HG03469 (cell line): ENCODE data around the gene BHLHE40.
A peak's percentile ranks its signal among the peaks of the same experiment; 100 is the strongest.

Experiments
- ATAC-seq: cut with Tn5 transposase; IDR thresholded peaks from one replicate; pipeline ENCODE4 v1.9.1; 2021; ENCODE audit warnings: mild to moderate bottlenecking, moderate library complexity, moderate number of reproducible peaks; ENCODE audit not compliant: unreplicated experiment

BHLHE40 gene

DNA sequence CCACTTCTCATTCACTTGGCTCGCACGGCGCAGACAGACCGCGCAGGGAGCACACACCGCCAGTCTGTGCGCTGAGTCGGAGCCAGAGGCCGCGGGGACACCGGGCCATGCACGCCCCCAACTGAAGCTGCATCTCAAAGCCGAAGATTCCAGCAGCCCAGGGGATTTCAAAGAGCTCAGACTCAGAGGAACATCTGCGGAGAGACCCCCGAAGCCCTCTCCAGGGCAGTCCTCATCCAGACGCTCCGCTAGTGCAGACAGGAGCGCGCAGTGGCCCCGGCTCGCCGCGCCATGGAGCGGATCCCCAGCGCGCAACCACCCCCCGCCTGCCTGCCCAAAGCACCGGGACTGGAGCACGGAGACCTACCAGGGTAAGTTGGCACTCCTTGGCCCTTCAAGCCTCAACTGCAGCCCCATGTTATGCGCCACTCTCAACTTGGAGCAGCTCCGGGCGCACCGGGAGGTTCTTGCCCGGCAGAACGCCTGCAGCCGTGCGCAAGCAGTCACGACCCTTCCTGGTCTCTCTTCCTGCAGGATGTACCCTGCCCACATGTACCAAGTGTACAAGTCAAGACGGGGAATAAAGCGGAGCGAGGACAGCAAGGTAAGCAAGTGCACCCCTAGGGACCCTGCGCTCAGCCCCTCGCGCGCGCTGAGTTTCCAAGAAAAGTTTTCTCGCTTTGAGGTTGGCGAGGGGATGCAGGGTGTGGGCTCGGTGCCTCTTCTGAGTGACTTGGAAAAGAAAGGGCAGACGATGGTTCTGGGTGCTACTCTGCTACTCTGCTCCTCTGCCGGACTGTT lies at the start of gene BHLHE40:
BHLHE40 (plus strand) TSS at position 10 of the 801 bp plus-strand sequence; CDS start at position 292, 282 bp downstream.
- ATAC-seq, result peak; percentile 1

DNA sequence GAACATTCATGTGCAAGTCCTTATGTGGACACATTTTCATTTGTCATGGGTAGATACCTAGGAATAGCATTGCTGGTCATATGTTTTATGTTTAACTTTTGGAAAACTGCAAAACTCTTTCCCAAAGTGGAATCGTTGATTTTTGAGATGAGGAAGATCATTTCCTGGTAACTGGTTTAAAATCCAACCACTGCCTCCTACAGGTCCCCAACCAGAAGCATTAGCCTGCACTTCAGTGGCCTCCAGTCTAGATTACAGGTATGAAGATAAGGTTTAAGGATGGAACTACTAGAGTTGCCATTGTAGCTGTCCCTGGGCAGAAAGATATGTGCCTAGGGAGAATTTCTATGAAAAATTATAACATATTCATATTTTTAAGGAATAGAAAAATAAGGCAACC lies 48.7 kb upstream of the BHLHE40 start:
- no peak for ATAC-seq

DNA sequence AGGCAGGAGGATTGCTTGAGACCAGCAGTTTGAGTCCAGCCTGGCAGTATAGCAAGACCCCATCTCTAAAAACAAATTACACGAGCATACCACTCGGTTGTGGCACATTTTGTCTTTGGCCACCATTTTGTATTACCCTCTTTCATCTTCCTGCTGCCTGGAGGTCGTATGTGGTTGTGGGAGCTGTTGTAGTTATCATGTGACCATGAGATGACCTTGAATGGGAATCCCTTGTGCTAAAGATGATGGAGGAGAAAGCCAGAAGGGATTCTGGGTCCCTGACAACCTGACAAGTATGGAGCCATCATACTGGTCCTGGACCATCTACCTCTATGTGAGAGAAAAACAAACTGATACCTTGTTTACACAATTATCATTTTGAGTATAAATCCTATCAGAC lies 45.2 kb upstream of the BHLHE40 start:
- ATAC-seq, result no peak

DNA sequence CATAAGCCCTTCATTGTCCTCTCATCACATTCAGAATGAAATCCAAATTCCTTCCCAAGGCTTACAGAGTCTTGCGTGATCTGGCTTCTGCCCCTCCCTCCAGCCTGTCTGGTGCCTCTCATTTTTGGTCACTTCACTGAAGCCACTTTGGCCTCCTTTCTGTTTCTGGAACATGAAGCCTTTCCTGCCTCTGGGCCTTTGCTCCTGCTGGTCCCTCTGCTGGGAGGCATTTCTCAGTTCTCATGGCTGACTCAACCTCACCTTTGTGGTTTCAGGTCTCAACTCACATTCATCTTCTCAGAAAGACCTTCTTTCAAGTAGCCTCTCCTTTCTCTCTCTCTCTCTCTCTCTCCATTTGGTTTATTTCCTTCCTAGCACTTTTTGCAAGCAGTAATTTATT lies 43.9 kb upstream of the BHLHE40 start:
- peak; percentile 47 for ATAC-seq

DNA sequence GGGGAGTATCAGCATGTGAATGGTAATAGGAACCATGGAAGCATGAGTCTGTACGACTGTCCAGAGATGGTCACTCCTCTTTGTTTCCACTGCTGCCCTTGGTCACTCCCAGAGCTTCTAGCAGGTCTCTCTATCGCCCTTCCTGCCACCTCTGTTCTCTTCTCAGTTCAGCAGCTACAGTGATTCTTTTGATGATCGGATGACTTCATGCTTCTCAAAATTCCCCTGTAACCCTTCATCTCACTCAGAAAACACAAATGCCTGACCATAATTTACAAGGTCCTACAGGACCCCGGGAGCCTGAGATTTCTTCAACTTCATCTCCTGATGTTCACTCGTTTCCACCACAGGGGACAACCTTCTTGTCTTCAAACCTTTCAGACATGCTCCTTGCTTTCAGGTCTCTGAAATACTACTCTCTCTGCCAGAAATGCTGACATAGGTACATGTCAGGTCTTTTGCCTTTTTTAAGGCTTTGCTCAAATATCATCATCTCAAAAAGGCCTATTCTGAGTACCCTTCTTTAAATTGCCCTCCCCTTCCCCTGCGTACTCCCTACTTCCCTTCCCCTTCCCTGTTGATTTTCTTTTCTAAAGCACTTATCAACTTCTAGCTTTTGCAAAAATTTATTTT lies 42.1 kb upstream of the BHLHE40 start:
- no peak for ATAC-seq

DNA sequence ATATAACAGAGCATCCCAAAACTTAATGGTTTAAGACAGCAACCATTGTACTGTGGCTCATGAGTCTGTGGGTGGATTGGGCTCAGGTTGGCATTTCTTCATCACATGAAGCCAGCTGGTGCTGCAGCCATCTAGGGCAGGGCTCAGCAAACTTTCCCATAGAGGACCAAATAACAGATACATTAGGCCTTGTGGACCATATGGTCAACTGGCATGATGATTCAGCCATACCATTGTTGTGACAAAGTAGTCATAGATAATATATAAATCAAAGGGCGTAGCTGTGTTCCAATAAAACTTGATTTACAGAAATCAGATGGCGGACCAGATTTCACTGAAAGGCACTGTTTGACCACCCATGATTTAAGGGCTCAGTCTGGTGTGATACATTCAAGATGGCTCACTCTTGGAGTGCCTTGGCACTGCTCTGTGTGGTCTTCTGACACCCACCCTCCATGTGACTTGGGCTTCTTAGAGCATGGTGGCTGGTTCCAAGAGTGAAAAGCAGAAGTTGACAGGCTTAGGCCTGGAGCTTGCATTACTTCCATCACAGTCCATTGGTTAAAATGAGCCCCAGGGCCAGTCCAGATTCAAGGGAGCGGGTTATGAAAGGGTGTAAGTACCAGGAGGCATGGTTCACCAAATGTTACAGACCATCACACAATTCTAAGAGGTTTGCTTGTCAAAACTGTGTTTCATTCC lies 40.8 kb upstream of the BHLHE40 start:
- no peak for ATAC-seq

DNA sequence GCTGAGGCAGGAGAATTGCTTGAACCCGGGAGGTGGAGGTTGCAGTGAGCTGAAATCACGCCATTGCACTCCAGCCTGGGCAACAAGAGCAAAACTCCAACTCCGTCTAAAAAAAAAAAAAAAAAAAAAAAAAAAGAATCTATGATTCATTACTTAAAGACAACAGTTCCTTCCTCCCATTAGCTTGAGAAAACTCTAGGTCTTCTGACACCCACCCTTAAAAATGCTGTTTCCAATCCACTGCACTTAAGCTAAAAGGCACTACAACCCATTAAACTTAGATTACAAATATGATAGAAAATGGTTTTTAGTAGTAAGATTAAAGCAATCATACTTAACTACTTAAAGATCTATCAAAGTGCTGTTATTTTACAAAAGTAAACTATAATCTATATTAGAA lies 40.0 kb upstream of the BHLHE40 start:
- no peak for ATAC-seq

DNA sequence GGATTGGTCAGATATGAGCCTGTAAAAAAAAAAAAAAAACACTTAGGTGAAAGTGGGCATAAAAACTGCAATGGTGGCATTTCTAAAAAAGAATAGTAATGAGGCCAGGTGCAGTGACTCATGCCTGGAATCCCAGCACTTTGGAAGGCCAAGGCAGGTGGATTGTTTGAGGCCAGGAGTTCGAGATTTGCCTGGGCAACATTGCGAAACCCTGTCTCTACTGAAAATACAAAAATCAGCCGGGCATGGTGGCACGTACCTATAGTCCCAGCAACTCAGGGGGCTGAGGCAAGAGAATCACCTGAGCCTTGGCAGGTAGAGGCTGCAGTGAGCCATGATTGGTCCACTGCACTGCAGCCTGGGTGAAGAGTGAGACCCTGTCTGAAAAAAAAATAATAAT lies 38.3 kb upstream of the BHLHE40 start:
- no peak for ATAC-seq

DNA sequence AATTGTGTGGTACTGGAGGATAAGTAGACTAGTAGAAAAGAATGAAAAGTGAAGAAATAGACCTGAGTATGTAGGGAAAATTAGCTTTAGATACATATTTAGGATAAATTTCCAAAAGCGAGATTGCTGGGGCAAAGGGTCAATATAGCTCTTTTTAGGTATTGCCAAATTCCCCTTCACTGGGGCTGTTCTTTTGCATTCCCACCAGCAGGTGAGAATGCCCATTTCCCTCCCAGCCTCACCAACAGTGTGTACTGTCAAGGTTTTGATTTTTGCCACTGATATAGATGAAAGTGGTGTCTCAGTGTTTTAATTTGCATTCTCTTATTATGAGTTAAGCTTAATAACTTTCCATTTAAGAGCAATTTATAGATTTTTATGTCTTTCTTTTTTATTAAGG lies 35.7 kb upstream of the BHLHE40 start:
- no peak for ATAC-seq

DNA sequence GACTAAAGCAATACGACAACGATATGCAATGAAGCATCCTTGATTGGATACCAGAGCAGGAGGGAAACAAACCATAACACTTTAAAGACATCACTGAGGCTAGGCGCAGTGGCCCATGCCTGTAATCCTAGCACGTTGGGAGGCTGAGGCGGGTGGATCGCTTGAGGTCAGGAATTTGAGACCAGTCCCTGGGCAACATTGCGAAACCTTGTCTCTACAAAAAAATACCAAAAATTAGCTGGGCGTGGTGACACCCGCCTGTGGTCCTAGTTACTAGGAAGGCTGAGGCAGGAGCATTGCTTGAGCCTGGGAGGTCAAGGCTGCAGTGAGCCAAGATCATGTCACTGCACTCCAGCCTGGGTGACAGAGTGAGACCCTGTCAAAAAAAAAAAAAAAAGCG lies 33.9 kb upstream of the BHLHE40 start:
- no peak for ATAC-seq

DNA sequence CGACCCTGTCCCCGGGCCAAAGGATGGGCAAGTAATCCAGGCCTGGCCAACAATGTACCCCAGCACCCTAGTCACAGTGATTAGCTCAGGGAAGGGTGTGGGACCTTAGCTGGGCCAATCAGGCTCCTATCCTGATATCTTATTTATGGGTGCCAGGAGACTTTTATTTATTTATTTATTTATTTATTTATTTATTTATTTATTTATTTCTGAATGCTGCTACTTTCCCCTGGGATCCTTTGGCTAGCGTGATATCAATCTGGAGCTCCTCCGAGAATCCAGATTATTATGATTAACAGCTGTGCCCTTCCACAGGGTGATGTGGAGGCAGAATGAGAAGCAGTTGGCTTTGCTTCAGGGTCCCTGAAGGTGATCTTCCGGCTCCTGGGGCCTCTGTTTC lies 32.2 kb upstream of the BHLHE40 start:
- no peak for ATAC-seq

DNA sequence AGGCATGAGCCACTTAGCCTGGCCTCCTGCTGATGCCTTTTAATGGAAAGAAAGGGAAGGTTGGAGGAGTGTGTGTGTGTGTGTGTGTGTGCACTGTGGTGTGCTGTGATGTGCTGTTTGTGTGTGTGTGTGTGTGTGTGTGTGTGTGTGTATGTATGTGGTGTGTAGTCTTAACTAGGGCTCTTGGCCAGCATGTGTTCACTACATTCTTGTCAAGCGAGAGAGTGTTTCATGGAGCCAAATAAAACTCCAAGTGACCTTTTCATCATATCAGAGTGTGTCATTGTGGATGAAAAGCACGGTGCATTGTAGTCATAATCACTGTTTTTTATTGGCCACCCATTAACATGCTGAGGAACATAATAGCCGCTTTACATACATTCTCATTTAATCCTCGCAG lies 30.8 kb upstream of the BHLHE40 start:
- no peak for ATAC-seq

DNA sequence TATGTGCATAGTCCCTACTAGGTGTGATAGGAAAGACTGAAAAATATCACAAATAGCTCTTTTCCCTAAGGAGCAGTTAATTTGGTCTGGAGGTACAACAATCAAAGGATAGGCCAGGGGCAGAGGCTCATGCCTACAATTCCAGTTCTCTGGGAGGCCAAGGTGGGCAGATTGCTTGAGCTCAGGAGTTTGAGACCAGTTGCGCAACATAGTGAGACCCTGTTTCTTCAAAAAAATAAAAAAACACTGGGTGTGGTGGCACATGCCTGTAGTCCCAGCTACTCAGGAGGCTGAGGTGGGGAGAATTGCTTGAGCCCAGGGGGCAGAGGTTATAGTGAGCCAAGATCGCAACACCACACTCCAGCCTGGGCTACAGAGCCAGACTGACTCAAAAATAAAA lies 30.2 kb upstream of the BHLHE40 start:
- ATAC-seq, result no peak

DNA sequence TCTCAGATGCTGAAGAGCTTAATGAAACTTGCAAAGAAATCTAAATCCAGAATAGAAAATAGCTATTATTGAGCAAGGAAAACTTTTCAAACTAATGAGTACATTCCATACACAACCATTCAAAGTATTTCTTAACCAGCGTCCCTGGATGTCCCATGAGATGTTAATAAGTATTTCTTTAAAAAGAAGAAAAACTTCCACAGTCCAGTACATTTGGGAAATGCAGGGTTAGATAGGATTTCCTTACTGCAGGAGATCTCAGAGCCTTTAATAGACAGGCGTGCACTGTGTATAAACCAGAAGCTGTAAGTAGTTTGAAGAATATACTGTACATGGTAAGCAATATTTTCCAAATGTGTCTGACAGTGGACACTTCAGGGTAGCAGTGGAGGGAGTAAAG lies 29.6 kb upstream of the BHLHE40 start:
- no peak for ATAC-seq

DNA sequence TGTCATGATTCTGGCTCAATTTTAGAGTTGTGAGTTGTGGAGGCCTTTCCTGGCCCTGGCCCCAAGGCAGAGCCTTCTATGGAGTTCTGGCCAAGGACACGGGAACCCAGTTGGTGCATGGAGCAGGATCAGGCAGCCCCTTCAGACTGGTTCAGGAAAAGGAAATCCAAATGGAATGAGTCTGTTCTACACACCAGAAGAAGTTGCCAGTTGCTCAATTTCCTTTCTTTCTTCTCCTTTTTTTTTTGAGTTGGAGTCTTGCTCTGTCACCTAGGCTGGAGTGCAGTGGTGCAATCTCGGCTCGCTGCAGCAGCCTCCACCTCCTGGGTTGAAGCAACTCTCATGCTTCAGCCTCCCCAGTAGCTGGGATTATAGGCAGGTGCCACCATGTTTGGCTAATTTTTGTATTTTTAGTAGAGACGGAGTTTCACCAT lies 28.9 kb upstream of the BHLHE40 start:
- no peak for ATAC-seq

DNA sequence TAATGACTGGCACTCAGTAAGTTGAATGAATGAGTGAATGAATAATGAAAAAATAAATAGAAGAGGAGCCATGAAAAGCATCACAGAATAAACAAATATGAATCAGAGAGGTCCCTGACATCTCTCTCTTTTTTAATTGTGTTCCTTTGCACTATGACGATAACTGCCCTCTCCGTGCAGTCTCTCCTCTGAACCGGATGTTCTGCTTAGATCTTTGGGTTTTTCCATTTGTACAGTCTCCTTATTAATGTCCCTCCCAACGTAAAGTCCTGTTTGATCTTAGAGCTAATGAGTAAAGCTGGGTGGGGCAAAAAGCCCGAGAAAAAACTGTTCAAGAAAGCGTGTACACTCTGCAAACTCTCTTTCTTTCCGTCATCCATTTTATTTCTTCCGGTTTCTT lies 28.3 kb upstream of the BHLHE40 start:
- no peak for ATAC-seq

DNA sequence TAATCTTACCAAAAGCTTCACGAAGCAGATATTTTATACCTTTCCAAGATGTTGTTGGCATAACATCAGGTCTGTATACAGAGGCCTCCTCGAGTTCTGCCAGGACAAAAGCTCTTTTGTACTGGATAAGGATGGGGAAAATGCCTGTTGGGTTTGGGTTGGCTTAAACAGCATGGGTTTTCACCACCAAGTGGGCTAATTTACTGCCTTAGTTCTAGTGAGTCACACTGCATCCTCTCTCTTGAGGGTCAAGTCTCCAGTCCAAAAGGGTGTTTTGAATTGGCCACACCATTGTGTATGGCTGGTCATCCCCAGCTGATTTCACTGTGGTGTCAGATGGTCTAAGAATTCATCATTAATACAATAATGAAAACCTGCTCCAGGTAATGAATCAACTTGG lies 26.1 kb upstream of the BHLHE40 start:
- no peak for ATAC-seq

DNA sequence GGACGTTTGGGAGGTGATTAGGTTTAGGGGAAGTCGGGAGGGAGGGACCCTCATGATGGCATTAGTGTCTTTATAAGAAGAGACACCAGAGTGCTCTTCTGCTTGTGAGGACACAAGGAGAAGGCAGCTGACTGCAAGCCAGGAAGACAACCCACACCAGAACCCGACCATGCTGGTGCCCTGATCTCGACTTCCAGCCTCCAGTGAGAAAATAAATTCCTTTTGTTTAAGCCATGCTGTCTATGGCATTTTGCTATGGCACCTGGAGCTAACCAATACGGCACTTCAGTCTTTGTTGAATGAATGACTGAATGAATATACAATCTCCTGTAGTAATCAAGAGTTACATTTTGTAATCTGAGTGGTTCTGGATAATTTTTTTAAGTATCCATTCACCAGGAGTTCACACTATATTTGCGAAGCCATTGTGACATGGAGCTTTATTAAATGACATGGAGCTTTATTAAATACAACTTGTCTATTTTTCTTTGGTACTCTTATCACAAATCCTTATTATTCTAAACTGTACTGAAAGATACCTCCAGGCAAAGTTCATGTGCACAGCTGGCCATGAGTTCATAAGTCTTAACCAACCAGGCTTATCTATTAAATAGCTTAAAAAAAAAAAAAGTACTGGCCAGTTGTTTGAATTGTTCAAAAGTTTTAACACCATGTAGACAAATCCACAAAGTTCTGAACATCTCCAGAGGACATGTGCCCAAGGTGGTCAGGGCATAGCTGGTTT lies 24.8 kb upstream of the BHLHE40 start:
- no peak for ATAC-seq

DNA sequence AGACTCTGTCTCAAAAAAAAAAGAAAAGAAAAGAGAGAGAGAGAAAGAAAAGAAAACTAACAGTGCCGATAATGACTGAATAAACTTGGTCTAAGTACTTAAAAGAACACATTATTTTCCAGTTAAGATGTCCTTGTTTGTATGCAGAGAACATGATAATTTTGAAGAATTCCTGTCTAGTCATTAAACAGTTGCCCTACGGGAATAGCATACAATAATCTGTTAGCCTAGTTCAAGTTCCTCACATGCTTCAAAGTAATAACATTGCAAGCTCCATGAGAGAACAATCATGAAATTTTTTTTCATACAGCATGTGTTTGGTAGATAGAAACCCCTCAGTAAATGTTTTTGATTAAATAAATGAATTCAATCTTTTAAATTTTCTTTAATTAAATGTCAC lies 23.1 kb upstream of the BHLHE40 start:
- no peak for ATAC-seq

DNA sequence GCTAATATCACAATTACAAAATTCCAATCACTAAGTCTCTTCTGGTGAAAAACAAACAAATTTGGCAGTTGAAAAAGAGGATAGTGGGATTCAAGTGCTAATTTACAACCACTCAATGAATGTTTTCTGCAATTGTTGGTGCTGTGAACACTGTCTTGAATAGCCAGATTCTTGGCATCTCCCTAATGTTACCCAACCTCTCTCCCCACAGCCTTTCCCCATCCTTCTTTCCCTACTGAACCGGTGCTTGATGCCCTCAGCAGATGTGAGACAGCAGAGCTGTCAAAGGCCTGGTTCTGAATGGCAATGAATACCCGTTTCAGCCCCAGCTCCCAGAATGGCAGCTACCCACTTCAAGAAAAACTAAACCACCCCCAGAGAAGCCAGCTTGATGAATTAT lies 22.5 kb upstream of the BHLHE40 start:
- no peak for ATAC-seq

DNA sequence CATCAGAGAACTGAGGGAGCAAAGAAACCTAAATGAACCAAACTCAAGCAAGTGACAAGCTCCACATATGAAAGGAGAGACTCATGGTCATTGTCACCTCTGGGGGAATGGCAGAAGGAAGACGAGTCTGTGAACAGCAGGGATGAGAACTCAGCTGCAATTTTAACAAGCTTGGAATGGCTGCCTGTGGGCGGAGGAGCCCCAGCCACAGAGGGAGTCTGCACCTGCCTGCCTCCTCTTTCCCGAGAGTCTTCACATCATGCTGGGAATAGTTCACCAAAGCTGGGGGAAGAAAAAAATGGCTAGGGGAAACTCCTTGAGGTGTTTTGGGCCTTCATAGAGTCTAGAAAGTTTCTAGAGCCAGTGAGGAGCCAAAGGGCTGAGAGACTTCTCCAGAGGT lies 21.3 kb upstream of the BHLHE40 start:
- no peak for ATAC-seq
